Measurements from ENCODE around the gene MAPT. TPM values are rescaled to one million over a fixed set of nuclear protein-coding genes. Genes with fewer than 3 reads are reported as not detected.
A peak's percentile ranks its signal among the peaks of the same experiment; 100 is the strongest.

Gene MAPT
- total RNA-seq, 4 donors from 2014 or later, result 4.2 to 11.1 (median 7.3) TPM

DNA sequence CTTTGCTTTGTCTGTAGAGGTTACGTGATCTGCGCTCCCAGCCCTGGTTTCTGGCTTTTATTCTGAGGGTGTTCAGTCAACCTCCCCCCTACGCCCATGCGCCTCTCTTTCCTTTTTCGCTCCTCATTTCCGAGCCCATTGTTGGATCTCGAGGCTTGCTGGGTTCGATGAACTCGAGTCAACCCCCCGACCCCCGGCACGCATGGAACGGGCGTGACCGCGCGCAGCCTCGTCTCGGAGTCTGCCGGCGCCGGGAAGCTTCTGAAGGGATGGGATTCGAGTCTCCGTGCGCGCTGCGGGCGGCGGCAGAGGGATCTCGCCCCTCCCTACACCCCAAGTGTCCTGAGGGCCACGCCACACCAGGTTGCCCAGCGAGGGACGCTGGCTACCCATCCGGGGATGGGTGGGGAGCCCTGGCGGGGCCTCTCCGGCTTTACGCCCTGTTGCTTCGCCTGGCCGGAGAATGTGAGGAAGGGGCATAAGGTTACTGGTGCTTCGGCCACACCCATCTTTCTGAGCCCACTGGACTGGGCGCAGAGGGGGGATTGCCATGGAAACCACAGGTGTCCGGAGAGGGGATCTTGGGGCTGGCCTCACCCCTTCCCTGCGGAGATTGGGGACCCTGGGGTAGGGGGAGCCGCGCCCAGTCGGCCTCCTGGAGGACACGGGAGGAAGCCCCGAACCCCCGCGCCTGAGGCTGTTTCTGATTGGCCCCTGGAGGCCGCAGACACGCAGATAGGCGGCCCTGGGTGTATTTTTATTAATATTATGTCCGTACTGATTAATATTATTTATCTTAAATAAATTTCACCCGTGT lies 1.8 kb downstream of the MAPT start:
- Histone ChIP-seq H3K27ac (replicated peaks in 1 of 4) (no peak overlapping the region), H3K36me3 (no peaks in the 10 kb centered on the region), H3K4me1 (peaks cover 24 to 35% (median 32%) of the 10 kb centered on the region in 4 donors), H3K9me3 (no peaks in the 10 kb centered on the region), H3K4me3 (peak overlapping the region; percentile 71 to 86 (median 82)), H3K27me3 (peaks cover 5 to 50% (median 24%) of the 10 kb centered on the region in 4 donors)
- intact Hi-C loops (cut with DNase I), result no loop called here
- DNase-seq (ENCODE audit: extremely low spot score), result no peak
- WGBS, result 4% methylated on average over 25 of the region's 55 CpGs
- TF ChIP-seq EP300 (IDR thresholded peaks at IDR 0.05) (no peak), POLR2AphosphoS5 (IDR thresholded peaks at IDR 0.05) (no peak), POLR2A (IDR thresholded peaks at IDR 0.05; ENCODE audit: low read depth) (no peak)
- TF ChIP-seq, protein P1, sequence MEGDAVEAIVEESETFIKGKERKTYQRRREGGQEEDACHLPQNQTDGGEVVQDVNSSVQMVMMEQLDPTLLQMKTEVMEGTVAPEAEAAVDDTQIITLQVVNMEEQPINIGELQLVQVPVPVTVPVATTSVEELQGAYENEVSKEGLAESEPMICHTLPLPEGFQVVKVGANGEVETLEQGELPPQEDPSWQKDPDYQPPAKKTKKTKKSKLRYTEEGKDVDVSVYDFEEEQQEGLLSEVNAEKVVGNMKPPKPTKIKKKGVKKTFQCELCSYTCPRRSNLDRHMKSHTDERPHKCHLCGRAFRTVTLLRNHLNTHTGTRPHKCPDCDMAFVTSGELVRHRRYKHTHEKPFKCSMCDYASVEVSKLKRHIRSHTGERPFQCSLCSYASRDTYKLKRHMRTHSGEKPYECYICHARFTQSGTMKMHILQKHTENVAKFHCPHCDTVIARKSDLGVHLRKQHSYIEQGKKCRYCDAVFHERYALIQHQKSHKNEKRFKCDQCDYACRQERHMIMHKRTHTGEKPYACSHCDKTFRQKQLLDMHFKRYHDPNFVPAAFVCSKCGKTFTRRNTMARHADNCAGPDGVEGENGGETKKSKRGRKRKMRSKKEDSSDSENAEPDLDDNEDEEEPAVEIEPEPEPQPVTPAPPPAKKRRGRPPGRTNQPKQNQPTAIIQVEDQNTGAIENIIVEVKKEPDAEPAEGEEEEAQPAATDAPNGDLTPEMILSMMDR (IDR thresholded peaks at IDR 0.05), result no peak

DNA sequence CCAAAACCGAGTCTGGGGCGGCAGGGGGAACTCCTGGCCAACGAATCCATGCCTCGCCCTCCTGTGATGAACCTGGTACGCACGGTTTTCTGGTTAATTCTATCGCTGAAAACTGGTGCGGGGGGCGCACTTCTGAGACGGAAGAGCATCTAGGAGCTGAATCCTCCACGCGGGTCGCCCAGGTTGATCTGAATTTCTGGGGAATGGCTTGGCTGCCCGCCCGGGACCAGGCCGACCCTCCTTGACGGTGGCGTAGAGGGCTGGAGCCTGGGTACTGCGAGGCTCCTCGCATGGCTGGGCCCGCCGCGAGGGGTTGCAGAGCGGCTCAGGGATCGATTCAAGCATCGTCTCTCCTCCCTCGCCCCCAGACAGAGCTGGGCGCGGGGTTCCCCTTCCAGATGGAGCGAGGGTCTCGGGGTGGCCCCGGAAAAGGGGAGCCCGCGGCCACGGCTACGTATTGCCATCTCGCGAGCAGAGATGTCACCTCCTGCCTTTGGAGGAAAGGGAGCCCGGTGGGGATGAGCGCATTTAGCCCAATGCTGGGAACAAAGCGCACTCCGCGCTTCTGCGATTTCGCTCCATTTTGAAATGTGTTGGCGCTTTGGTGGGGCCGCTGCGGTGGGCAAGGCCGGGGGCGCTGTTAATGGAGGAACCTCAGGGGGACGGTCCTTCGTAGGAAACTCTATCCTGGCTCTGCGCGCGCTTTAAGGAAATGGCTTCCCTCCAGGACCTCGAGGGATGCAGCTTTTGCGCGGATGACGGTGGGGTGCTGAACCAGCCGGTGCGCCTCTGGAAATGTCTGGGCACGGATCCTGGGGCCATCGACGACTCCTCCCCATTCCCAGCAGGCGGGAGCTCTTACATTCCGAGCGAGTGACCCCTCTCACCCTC lies 2.7 kb downstream of the MAPT start:
- Histone ChIP-seq H3K9me3 (no peaks in the 10 kb centered on the region), H3K4me1 (peaks cover 24 to 35% (median 32%) of the 10 kb centered on the region in 4 donors), H3K4me3 (peak overlapping the region in 2 of 4 donors; percentile 1 to 2), H3K36me3 (no peaks in the 10 kb centered on the region), H3K27ac (replicated peaks in 1 of 4) (no peak overlapping the region), H3K27me3 (peaks cover 5 to 50% (median 24%) of the 10 kb centered on the region in 4 donors)
- no peak for TF ChIP-seq POLR2AphosphoS5 (IDR thresholded peaks at IDR 0.05)
- DNase-seq (ENCODE audit: extremely low spot score), result no peak
- intact Hi-C loops (cut with DNase I), result no loop called here
- WGBS, result 14% methylated on average over 20 of the region's 67 CpGs

DNA sequence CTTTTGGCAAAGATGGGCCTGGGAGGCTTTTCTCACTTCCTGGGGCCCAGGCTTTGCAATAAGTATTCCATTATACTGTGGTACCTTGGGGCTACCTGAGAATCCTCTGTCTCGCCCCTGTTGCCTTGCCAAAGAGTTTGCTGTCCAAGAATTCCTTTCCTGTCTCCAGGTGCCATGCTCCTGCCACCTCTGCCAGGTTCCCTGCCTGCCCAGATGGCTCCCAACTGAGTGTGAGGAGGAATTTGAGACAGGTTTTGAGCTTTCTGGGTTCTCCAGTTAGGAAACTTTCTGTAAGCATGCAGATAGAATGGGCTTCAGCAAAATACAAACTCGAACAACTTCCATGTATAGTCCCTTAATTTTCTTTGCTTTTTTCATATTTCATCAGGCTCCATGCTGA lies 5.8 kb downstream of the MAPT start:
- no peak overlapping the region for H3K4me3 ChIP-seq
- DNase-seq (ENCODE audit: extremely low spot score), result no peak
- TF ChIP-seq EP300 (IDR thresholded peaks at IDR 0.05) (no peak), POLR2A (IDR thresholded peaks at IDR 0.05; ENCODE audit: low read depth) (no peak), POLR2AphosphoS5 (IDR thresholded peaks at IDR 0.05) (no peak)
- TF ChIP-seq, protein P1 (IDR thresholded peaks at IDR 0.05), result no peak
- intact Hi-C loops (cut with DNase I), result no loop called here
- H3K36me3 ChIP-seq, result no peaks in the 10 kb centered on the region
- no peak overlapping the region for H3K27ac ChIP-seq (replicated peaks in 1 of 4)
- H3K4me1 ChIP-seq, result peaks cover 25 to 39% (median 26%) of the 10 kb centered on the region in 4 donors
- H3K27me3 ChIP-seq, result peaks cover 5 to 44% (median 24%) of the 10 kb centered on the region in 4 donors
- WGBS, result 55% methylated on average over 2 of the region's 2 CpGs
- H3K9me3 ChIP-seq, result no peaks in the 10 kb centered on the region

DNA sequence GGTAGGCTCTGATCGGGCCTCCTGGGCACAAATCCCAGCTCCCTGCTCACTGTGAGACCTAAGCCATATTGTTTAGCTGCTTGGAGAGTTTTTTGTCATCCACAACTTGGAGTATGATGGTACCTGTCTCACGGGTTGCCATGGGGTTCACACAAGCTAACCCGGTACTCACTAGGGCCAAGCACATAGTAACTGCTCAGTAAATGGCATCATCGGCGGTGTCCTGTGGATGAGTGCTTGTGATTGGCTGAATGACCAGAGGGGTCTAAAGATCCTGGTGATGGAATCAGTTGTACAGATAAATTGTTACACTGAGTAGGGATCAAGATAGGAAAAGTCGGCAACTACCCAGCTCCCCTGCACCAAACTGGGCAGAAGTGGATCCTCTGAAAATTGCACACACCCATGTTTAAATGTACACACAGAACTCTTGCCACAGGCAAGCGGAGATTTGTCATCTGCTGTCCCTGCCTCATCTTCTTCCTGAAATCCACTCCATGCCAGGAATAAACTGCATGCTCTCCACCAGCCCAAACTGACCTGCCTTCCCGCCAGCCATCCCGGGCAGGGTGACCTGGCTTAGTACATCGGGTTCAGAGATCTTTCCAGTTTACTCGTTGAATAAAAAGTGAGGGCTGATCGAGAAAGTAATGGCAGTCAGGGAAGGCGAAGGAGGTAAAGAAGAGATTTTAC lies 6.5 kb downstream of the MAPT start:
- intact Hi-C loops (cut with DNase I), result no loop called here
- DNase-seq (ENCODE audit: extremely low spot score), result no peak
- H3K4me3 ChIP-seq, result no peak overlapping the region

More for the DNA sequence above, 6.5 kb downstream of the MAPT start:
- peaks cover 5 to 44% (median 20%) of the 10 kb centered on the region in 4 donors for H3K27me3 ChIP-seq
- H3K36me3 ChIP-seq, result no peaks in the 10 kb centered on the region
- WGBS, result 88% methylated on average over 12 of the region's 13 CpGs
- peaks cover 17 to 32% (median 19%) of the 10 kb centered on the region in 4 donors for H3K4me1 ChIP-seq
- H3K9me3 ChIP-seq, result no peaks in the 10 kb centered on the region
- TF ChIP-seq POLR2AphosphoS5 (IDR thresholded peaks at IDR 0.05) (no peak), POLR2A (IDR thresholded peaks at IDR 0.05; ENCODE audit: low read depth) (no peak), EP300 (IDR thresholded peaks at IDR 0.05) (no peak)
- TF ChIP-seq, protein P1 (IDR thresholded peaks at IDR 0.05), result no peak
- H3K27ac ChIP-seq (replicated peaks in 1 of 4), result no peak overlapping the region
